NCI-H2107 treated with DMSO at 0.1 percent for 48 hours (cell line): Measurements from ENCODE around the gene PLD2.
"Not testable (repeated sequence)": the region's sequence is repeated elsewhere in the genome, so short reads cannot be mapped to it uniquely, and the experiment has no call there.

Experiments used
- DNase-seq: peaks from one replicate; lab custom pipeline; 2025; ENCODE audit not compliant: unreplicated experiment; lab: John Stamatoyannopoulos, UW

PLD2 gene

GRCh38 chr17:4789701-4789950 lies 17.3 kb upstream of the PLD2 start:
- no peak for DNase-seq

DNA sequence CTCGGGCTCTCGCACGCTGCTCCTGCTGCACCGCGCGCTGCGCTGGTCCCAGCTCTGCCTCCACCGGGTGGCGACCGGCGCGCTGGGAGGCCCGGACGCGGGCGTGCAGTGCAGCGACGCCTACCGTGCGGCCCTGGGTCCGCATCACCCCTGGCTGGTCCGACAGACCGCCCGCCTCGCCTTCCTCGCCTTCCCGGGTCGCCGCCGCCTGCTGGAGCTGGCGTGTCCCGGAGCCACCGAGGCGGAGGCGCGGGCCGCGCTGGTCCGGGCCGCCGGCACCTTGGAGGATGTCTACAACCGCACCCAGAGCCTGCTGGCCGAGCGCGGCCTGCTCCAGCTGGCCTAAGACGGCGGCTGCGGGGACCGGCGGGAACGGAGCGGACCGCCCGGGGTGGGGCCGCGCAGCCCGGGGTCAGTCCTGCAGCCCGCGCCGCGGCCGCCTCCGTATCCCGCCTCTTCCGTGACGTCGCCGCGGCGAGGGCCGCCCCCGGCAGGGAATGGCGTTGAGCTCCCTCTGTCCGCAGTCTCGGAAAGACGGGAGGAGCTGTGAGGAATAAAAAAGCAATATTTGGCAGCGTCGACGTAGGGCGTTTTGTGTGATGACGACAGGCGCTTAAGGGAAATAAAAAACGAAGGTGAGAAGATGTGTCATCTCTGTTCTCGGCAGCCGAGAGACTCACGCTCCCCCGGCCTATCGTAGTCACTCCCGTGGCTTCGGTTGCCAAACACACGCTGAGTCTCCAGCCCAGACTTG lies 16.8 kb upstream of the PLD2 start:
- peak; percentile 12 for DNase-seq

DNA sequence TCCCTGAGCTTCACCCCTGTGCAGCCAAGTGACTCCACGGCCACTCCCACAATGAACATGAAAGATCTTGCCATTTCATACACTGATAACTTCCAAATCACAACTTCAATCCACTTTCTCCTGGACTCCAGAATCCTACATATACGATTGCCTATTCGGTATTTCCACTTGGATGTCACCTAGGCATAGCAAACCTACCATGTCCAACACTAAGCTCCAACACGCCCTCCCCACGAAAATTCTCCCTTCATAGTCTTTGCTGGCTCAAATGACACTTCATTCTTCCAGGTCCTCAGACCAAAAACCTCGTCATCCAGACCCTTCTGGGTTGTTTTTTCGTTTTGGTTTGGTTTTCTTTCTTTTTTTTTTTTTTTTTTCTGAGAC lies 16.3 kb upstream of the PLD2 start:
- DNase-seq = no peak

GRCh38 chr17:4795168-4795567 lies 11.8 kb upstream of the PLD2 start:
- DNase-seq = no peak

GRCh38 chr17:4796552-4796920 lies 10.4 kb upstream of the PLD2 start:
- DNase-seq = no peak

GRCh38 chr17:4800462-4801196 lies 6.3 kb upstream of the PLD2 start:
- DNase-seq = peak; percentile 4

- DNase-seq = no peak
Observed at GRCh38 chr17:4802228-4802627, 4.7 kb upstream of the PLD2 start, which contains the start of gene C17orf114. TSS of gene C17orf114 (minus strand) at chr17:4802328.

GRCh38 chr17:4806456-4806776 lies 536 bp upstream of the PLD2 start:
- no peak for DNase-seq

DNA sequence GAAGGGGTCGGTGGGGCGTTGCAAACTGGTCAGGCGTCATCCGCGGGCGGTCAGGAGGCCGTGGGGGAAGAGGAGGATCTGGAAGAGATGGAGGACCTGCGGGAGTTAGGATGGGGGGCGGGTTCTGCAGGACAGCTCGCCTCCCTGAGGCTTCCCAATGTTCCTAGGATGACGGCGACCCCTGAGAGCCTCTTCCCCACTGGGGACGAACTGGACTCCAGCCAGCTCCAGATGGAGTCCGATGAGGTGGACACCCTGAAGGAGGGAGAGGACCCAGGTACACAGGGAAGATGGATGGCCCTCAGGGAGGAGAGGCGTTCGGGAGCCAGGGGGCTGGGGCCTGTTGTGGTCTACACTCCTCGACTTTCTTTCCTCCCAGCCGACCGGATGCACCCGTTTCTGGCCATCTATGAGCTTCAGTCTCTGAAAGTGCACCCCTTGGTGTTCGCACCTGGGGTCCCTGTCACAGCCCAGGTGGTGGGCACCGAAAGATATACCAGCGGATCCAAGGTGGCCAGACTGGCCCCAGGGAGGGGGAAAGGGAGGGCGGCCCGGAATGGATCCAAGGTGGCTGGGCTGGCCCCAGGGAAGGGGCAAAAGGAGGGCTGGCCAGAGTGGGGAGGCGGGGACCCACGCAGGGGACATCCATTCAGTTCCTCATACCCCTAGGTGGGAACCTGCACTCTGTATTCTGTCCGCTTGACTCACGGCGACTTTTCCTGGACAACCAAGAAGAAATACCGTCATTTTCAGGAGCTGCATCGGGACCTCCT lies 839 bp downstream of the PLD2 start:
- DNase-seq = no peak

DNA sequence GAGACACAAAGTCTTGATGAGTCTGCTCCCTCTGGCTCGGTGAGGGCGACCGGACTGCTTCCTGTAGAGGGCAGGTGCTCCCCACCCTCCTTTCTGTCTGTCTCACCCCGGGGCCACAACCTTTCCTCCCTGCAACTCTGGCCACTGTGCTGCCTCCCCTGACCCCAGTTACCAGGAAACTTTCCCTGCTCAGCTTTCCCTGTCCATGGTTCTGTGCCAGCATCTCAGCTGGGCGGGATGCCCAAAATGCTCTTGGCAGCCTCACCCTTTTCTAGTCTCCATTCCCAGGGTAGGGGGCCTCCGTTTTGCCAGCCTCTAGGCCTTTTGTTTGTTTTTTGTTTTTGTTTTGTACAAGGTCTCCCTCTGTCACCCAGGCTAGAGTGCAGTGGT lies 1.4 kb downstream of the PLD2 start:
- DNase-seq = no peak

- no peak for DNase-seq
Observed at GRCh38 chr17:4810696-4811290, 3.8 kb downstream of the PLD2 start.

GRCh38 chr17:4811471-4811870 lies 4.5 kb downstream of the PLD2 start:
- DNase-seq = no peak

DNA sequence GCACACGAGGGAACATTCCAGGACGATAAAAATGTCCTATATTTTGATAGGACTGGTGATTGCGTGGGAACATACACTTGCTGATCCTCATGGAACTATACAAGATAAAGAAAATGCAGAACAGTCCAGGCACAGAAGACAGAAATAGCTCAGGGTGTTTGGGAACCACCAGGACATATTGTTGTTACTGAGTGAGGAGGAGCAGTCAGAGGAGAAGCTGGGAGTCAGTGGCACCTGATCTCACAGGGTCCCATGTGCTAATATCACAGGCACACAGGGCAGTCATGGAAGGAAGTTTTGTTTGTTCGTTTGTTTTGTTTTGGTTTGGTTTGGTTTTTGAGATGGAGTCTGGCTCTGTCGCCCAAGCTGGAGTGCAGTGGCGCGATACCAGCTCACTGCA lies 5.7 kb downstream of the PLD2 start:
- no peak for DNase-seq

DNA sequence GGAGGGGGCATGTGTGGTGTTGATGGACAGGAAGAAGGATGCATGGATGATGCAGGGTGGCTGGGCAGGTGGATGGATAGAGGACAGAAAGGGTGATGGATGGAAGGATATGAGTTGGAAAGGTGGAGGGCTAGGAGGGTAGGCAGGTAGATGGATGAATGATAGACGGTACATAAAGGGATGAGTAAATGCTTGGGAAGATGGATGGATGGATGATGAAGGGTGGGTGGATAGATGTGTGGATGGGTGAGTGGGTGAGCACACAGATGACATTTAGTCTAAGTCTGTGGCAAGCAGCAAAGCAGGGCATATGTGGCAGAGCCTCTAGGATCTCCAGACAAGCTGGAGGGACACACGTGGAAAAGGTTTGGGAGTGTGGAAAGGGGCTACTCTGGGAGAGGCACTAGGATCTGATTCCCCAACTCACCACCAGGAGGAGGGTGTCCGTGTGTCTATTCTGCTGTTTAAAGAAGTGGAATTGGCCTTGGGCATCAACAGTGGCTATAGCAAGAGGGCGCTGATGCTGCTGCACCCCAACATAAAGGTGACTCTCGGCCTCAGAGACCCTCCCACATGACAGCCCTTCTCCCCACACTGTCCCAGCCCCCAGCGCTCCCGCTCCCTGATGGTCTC lies 8.2 kb downstream of the PLD2 start:
- DNase-seq = no peak

- no peak for DNase-seq
Observed at GRCh38 chr17:4816826-4817225, 9.9 kb downstream of the PLD2 start.

- no peak for DNase-seq
Observed at GRCh38 chr17:4818276-4818675, 11.3 kb downstream of the PLD2 start.

- DNase-seq = no peak
Observed at GRCh38 chr17:4822835-4823234, 15.9 kb downstream of the PLD2 start.

GRCh38 chr17:4823373-4824089 lies 16.6 kb downstream of the PLD2 start:
- no peak for DNase-seq

DNA sequence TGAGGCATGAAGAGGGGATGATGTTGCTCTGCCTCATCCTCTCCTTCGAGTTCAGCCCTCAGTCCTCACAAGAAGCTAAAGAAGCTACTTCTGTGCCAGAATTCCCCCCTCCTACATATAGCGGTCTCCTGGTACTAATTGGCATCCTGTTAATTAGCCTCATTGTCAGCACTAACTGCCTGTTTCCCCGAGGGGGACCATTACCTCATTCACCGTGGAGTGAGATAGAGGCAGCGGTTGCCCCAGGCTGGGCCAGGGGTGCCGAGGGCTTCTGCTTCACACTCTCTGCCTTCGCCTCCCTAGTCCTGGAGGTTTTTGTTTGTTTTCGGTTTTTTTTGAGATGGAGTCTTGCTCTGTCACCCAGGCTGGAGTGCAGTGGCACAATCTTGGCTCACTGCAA lies 20.4 kb downstream of the PLD2 start:
- no peak for DNase-seq

- DNase-seq = not testable (repeated sequence)
Observed at GRCh38 chr17:4832829-4833177, 25.9 kb downstream of the PLD2 start.
